Effector memory CD4-positive, alpha-beta T cell (primary cell): ENCODE results near the gene TRERF1.
"Not testable (repeated sequence)": the region's sequence is repeated elsewhere in the genome, so short reads cannot be mapped to it uniquely, and the experiment has no call there.

Experiments used
- DNase-seq, 3 donors: peaks; one replicate each; pipeline ENCODE4 v3.0.0-alpha.2; 2020
- H3K27ac ChIP-seq: 2 replicates; pipeline ENCODE4 v1.7.0; 2013; ENCODE audit warnings: mild to moderate bottlenecking, low read length, moderate library complexity; ENCODE audit not compliant: insufficient read depth, poor library complexity, severe bottlenecking
- H3K27me3 ChIP-seq: replicated peaks from 2 replicates; pipeline ENCODE4 v1.7.0; 2013; ENCODE audit warnings: mild to moderate bottlenecking, low read length; ENCODE audit not compliant: insufficient read depth, control insufficient read depth, poor library complexity, severe bottlenecking
- H3K36me3 ChIP-seq: 2 replicates; pipeline ENCODE4 v1.7.0; 2013; ENCODE audit warnings: mild to moderate bottlenecking, low read length, moderate library complexity; ENCODE audit not compliant: control insufficient read depth, insufficient read depth
- H3K4me1 ChIP-seq: 2 replicates; pipeline ENCODE4 v1.7.0; 2013; ENCODE audit warnings: low read length, mild to moderate bottlenecking; ENCODE audit not compliant: control insufficient read depth, insufficient read depth, poor library complexity, severe bottlenecking
- H3K4me3 ChIP-seq: 2 replicates; pipeline ENCODE4 v1.7.0; 2013; ENCODE audit warnings: low read length, low read depth, mild to moderate bottlenecking; ENCODE audit not compliant: insufficient read depth, poor library complexity, severe bottlenecking
- H3K9me3 ChIP-seq: 2 replicates; pipeline ENCODE4 v1.7.0; 2013; ENCODE audit warnings: mild to moderate bottlenecking, low read length, moderate library complexity; ENCODE audit not compliant: control insufficient read depth

Gene TRERF1

DNA sequence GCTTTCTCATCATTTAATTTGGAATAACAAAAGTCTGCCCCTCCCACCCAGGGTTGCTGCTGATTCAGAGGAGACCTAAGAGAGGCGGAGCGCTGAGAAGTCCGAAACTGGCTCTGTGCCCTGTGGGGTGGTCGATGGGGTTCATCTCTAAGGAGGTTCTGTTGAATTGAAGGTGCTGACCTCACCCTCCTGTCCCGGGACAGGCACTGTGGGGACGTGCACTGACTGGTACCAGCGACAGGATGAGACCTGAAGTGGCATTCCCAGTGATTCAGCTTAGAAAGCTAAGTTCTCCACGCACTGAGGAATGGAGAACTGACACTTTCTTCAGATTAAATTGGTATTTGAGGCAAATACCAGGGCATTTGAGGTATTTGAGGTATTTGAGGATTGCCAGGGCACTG, 258.2 kb downstream of the TRERF1 start:
- Histone ChIP-seq H3K4me3 (no peak overlapping the region), H3K9me3 (no peaks in the 10 kb centered on the region), H3K27me3 (no peaks in the 10 kb centered on the region), H3K27ac (no peak overlapping the region), H3K4me1 (no peaks in the 10 kb centered on the region), H3K36me3 (no peaks in the 10 kb centered on the region)
- no peak for DNase-seq

DNA sequence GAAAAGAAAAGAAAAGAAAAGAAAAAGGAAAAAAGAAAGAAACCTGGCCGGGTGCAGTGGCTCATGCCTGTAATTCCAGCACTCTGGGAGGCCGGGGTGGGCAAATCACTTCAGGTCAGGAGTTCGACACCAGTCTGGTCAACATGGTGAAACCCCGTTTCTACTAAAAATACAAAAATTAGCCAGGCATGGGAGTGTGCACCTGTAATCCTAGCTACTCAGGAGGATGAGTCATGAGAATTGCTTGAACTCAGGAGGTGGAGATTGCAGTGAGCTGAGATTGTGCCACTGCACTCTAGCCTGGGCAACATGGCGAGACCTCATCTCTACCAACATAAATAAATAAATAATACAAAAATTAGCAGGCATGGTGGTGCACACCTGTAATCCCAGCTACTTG, 259.3 kb downstream of the TRERF1 start:
- H3K4me1 ChIP-seq, DNase-seq, H3K27ac ChIP-seq, H3K27me3 ChIP-seq, H3K4me3 ChIP-seq, H3K9me3 ChIP-seq, H3K36me3 ChIP-seq: not testable (repeated sequence)

DNA sequence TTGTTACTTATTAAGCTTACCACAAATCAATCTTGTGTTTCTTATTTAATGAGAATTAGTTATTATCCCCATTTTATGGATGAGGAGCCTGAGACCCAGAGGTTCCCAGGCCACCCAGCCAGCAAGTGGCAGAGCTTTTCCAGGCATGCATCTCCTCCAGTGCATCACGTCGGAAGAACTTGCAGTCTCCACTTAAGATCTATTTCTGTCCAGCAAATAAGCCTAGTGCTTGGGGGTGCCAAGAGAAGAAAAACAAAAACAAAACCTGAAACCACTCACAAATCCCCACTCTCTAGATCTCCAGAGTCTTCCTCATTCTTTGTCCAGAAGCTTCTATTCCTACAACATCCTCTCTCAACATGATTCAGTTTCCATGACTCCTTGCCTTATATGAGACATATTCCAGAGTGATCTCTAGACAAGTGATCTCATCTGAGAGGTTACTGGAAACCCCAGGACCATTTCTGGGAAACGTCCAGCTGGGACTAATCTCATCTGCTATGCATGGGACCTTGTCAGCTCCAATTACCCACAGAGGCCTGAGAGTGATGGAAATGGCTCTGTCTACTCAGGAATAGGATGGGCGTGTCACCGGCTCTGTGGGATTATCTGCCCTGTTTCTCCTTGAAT, 261.1 kb downstream of the TRERF1 start:
- no peak overlapping the region for H3K4me3 ChIP-seq
- no peak overlapping the region for H3K27ac ChIP-seq
- H3K9me3 ChIP-seq: no peaks in the 10 kb centered on the region
- no peak for DNase-seq
- no peaks in the 10 kb centered on the region for H3K36me3 ChIP-seq
- no peaks in the 10 kb centered on the region for H3K27me3 ChIP-seq
- H3K4me1 ChIP-seq: no peaks in the 10 kb centered on the region

DNA sequence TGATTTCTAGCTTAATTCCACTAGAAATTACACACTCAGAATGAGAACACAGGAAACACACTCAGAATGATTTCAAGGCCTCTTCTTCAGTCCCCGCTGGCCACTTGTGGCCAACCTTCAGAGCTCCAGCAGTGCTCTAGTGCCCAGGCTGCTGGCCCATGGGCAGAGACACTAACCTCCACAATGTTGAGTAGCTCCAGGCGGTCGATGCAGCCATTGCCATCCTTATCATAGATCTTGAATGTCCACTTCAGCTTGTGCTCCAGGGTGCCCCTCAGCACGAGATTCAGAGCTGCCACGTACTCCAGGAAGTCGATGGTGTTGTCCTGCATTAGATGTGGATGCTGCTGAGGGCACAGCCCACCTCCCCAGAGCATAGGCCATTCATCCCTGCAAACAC, 263.3 kb downstream of the TRERF1 start:
- no peaks in the 10 kb centered on the region for H3K27me3 ChIP-seq
- H3K36me3 ChIP-seq: no peaks in the 10 kb centered on the region

DNA sequence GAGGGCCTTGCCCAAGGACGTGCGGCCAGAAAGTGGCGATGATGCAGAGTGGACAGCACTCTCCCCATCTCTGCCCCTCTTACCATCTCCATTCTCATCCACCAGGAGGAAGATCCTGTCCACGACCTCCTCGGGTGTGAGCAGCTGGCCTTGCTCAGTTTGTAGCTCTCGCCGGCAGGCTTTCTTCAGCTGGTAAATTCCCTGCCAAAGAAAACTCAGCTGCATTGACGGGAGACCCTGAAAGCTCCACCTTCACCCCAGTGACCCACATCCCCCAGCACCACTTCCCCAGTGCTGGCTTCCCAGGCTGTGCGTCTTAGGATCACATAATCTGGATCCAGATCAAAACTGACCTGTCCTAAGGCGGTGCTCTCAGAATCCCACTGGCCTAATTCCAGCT, 266.1 kb downstream of the TRERF1 start:
- Histone ChIP-seq H3K27me3 (no peaks in the 10 kb centered on the region), H3K4me3 (no peak overlapping the region), H3K27ac (no peak overlapping the region), H3K9me3 (no peaks in the 10 kb centered on the region), H3K36me3 (no peaks in the 10 kb centered on the region), H3K4me1 (no peaks in the 10 kb centered on the region)
- no peak for DNase-seq

More for the DNA sequence above, 263.3 kb downstream of the TRERF1 start:
- no peak overlapping the region for H3K4me3 ChIP-seq
- no peak overlapping the region for H3K27ac ChIP-seq
- H3K9me3 ChIP-seq: no peaks in the 10 kb centered on the region
- DNase-seq: no peak
- H3K4me1 ChIP-seq: no peaks in the 10 kb centered on the region

DNA sequence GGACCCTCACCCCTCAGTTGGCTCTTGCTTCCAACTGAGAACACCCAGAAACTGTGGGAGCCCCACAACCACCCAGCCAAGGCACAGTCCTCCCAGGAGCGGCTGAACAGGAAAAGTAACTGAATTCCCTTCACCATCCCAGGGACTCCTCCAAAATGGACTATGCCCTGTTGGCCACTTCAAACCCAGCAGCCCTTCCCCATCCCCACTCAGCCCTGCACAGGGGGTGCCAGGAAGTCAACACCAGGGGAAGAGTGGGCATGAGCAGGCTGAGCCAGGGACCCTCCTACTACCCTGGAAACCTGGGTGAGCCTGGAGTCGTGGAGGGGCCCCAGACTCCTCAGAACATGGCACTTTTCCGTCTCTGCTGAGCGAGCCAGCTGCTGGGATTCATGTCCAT, 267.3 kb downstream of the TRERF1 start:
- no peak for DNase-seq
- no peaks in the 10 kb centered on the region for H3K4me1 ChIP-seq
- no peaks in the 10 kb centered on the region for H3K27me3 ChIP-seq
- H3K4me3 ChIP-seq: no peak overlapping the region
- no peaks in the 10 kb centered on the region for H3K9me3 ChIP-seq
- H3K36me3 ChIP-seq: no peaks in the 10 kb centered on the region
- no peak overlapping the region for H3K27ac ChIP-seq

DNA sequence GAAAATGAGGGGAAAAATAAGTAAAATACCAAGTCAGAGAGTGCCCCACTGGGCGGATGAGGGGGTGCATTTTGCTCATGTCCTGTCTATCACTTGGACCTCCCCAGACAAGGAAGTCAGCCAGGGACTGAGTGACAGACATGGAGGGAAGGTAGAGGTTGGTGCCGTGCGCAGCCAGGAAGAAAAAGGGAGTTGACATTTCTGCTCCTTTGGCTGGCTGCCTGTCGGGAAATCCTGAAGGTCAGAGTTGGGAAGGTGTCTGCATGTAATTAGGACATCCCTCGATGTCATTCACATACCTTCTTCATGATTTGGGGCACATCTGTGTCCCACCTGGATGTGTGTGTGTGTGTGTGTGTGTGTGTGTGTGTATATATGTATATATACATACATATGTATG, 269.6 kb downstream of the TRERF1 start:
- DNase-seq: no peak
- H3K27me3 ChIP-seq: no peaks in the 10 kb centered on the region
- no peaks in the 10 kb centered on the region for H3K4me1 ChIP-seq

DNA sequence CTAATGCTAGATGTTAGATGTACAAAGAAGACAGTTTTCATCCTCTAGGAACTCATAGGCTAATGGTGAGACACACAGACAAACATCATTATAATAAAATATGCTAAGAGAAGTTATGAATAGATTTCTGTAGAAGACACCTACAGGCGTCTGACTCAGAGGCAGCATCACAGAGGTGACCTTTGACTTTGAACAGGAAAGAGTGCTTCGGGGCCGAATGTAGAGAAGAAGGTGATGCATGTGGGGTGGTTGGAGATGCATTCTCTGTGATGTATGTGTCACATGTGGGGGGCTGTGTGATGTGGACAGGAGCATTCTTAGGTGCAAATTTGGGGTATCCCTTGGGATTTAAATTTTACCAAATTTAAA, 271.8 kb downstream of the TRERF1 start:
- Histone ChIP-seq H3K4me1 (no peaks in the 10 kb centered on the region), H3K36me3 (no peaks in the 10 kb centered on the region), H3K4me3 (no peak overlapping the region), H3K27me3 (no peaks in the 10 kb centered on the region), H3K9me3 (no peaks in the 10 kb centered on the region), H3K27ac (no peak overlapping the region)
- no peak for DNase-seq

More for the DNA sequence above, 269.6 kb downstream of the TRERF1 start:
- no peaks in the 10 kb centered on the region for H3K9me3 ChIP-seq
- no peak overlapping the region for H3K27ac ChIP-seq
- no peak overlapping the region for H3K4me3 ChIP-seq
- no peaks in the 10 kb centered on the region for H3K36me3 ChIP-seq

DNA sequence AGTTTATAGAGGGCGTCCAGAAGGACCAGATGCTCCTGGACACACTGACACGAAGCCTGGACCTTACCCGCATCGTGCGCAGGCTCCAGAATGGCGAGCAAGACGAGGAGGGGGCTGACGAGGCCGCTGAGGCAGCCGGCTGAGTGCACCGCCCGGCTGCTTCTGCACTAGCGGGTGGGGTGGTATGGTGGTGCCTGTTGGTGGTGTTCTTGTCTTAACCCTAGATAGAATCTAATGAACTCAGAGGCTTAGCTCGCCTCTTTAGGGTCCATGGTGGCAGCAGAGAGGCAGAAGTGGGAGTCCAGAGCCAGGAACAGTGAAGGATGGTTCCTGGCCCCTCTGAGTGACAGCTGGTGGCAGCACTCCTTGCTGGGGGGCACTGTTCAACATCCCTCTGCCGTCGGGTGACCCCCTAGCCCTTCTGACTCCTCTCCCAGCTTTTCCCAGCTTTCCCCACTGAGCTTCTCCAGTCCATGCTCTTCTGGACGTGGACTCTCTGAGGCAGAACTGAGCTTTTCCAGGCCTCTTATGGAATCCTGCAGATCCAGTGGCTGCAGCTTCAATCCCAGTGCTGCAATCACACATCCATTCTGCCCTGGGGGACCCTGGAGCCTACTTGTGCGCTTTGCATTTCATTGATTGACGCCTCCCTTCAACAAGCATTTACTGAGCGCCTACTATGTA, 272.3 kb downstream of the TRERF1 start:
- no peaks in the 10 kb centered on the region for H3K36me3 ChIP-seq
- H3K27me3 ChIP-seq: no peaks in the 10 kb centered on the region
- H3K4me3 ChIP-seq: no peak overlapping the region
- no peaks in the 10 kb centered on the region for H3K4me1 ChIP-seq
- DNase-seq: no peak
- H3K27ac ChIP-seq: no peak overlapping the region
- H3K9me3 ChIP-seq: no peaks in the 10 kb centered on the region

DNA sequence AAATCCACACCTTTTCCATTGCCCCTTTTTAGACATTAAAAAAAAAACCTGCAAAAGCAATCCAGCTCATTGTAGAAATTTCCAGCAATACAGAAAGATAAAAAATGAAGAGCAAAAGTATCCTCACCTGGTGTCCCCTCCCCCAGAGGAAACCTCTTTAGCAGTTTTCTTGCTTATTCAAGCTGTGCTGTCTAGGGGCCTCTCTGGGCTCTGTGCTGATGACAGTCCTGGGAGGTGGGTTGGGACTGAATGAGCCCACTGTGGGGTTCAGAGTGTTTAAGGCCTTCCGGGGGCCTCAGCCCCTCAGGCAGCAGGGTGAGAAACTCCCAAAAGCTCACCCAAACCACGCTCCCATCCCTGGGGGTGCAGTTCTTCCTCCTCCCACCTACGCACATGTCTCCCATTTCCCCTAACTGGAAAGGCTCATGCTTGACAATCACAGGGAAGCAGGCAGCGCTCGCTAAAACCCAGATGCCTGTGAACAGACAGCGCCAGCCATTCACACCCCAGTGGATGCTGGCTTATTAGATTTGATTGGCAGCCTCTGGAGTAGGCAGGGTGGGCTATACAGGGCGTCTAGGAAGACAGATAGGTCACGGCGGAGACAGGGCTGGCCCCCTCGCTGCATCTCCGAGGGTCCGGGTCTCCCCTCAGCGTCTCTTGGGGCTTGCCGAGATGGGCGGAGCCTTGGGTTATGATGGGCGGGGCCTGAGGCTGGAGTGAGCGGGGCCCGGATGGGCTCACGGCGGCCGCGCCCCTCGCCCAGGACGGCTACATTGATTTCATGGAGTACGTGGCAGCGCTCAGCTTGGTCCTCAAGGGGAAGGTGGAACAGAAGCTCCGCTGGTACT, 274.0 kb downstream of the TRERF1 start:
- DNase-seq: no peak
- no peak overlapping the region for H3K4me3 ChIP-seq
- no peaks in the 10 kb centered on the region for H3K9me3 ChIP-seq
- no peaks in the 10 kb centered on the region for H3K27me3 ChIP-seq
- H3K27ac ChIP-seq: no peak overlapping the region
- H3K4me1 ChIP-seq: no peaks in the 10 kb centered on the region
- no peaks in the 10 kb centered on the region for H3K36me3 ChIP-seq
